ENCODE results near the gene RFX3.

DNA sequence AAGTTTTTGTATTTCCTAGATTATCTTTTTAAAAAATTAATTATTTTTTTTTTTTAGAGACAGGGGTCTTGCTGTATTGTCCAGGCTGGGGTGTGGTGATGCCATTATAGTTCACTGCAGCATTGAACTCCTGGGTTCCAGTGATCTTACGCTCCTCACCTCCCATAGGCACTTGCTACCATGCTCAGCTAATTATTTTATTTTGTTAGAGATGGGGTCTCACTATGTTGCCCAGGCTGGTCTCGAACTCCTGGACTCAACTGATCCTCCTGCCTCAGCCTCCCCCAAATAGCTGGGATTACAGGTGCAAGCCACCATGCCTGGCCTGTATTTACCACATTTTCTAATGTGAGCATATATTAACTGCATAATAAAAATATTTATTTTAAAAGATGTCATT, 274.5 kb downstream of the RFX3 start:
- TF ChIP-seq, protein P1, sequence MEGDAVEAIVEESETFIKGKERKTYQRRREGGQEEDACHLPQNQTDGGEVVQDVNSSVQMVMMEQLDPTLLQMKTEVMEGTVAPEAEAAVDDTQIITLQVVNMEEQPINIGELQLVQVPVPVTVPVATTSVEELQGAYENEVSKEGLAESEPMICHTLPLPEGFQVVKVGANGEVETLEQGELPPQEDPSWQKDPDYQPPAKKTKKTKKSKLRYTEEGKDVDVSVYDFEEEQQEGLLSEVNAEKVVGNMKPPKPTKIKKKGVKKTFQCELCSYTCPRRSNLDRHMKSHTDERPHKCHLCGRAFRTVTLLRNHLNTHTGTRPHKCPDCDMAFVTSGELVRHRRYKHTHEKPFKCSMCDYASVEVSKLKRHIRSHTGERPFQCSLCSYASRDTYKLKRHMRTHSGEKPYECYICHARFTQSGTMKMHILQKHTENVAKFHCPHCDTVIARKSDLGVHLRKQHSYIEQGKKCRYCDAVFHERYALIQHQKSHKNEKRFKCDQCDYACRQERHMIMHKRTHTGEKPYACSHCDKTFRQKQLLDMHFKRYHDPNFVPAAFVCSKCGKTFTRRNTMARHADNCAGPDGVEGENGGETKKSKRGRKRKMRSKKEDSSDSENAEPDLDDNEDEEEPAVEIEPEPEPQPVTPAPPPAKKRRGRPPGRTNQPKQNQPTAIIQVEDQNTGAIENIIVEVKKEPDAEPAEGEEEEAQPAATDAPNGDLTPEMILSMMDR (IDR thresholded peaks at IDR 0.05; ENCODE audit: insufficient read depth, low read length): no peak
- no peak for TF ChIP-seq SPI1 (IDR thresholded peaks at IDR 0.05; ENCODE audit: borderline replicate concordance, low read depth)

Measured in HL-60 (cell line).